ENCODE measurements around the gene CATSPERD. TPM values are rescaled to one million over a fixed set of nuclear protein-coding genes. Genes with fewer than 3 reads are reported as not detected.

The CATSPERD gene
- total RNA-seq, 6 experiments from 2014 or later = not detected

GRCh38 chr19:5676105-5676771 lies 44.2 kb upstream of the CATSPERD start:
- Mint-ChIP-seq H3K27ac (peak overlapping the region; percentile 33; the same call in 1 of the 2 replicates), H3K4me1 (ENCODE audit: low read depth) (peaks cover 9% of the 10 kb centered on the region), H3K4me3 (no peak overlapping the region; the same call in 1 of the 2 replicates), H3K27me3 (ENCODE audit: insufficient read depth) (peaks cover 13% of the 10 kb centered on the region), H3K9me3 (no peaks in the 10 kb centered on the region), H3K36me3 (ENCODE audit: low read depth) (peaks cover 12% of the 10 kb centered on the region)
- no peak for DNase-seq
- no peak for TF ChIP-seq CTCF (IDR thresholded peaks at IDR 0.05)

GRCh38 chr19:5676772-5677105 lies 43.7 kb upstream of the CATSPERD start:
- H3K9me3 Mint-ChIP-seq = no peaks in the 10 kb centered on the region
- no peak for TF ChIP-seq CTCF (IDR thresholded peaks at IDR 0.05)
- peaks cover 12% of the 10 kb centered on the region for H3K27me3 Mint-ChIP-seq (ENCODE audit: insufficient read depth)
- no peak for DNase-seq
- peaks cover 12% of the 10 kb centered on the region for H3K36me3 Mint-ChIP-seq (ENCODE audit: low read depth)
- no peak overlapping the region for H3K27ac Mint-ChIP-seq
- no peak overlapping the region for H3K4me3 Mint-ChIP-seq
- H3K4me1 Mint-ChIP-seq (ENCODE audit: low read depth) = peaks cover 14% of the 10 kb centered on the region

- TF ChIP-seq CTCF (IDR thresholded peaks at IDR 0.05) = no peak
- peaks cover 16% of the 10 kb centered on the region for H3K4me1 Mint-ChIP-seq (ENCODE audit: low read depth)
- H3K4me3 Mint-ChIP-seq = no peak overlapping the region
- H3K9me3 Mint-ChIP-seq = no peaks in the 10 kb centered on the region
- H3K27ac Mint-ChIP-seq = no peak overlapping the region
- DNase-seq = no peak
- H3K36me3 Mint-ChIP-seq (ENCODE audit: low read depth) = peaks cover 12% of the 10 kb centered on the region
- peaks cover 12% of the 10 kb centered on the region for H3K27me3 Mint-ChIP-seq (ENCODE audit: insufficient read depth)
Observed at GRCh38 chr19:5677136-5677535, 43.3 kb upstream of the CATSPERD start.

- H3K4me3 Mint-ChIP-seq = no peak overlapping the region
- H3K36me3 Mint-ChIP-seq (ENCODE audit: low read depth) = peaks cover 12% of the 10 kb centered on the region
- DNase-seq = no peak
- TF ChIP-seq CTCF (IDR thresholded peaks at IDR 0.05) = no peak
- no peak overlapping the region for H3K27ac Mint-ChIP-seq
- no peaks in the 10 kb centered on the region for H3K9me3 Mint-ChIP-seq
- H3K4me1 Mint-ChIP-seq (ENCODE audit: low read depth) = peaks cover 16% of the 10 kb centered on the region
- H3K27me3 Mint-ChIP-seq (ENCODE audit: insufficient read depth) = peaks cover 13% of the 10 kb centered on the region
Observed at GRCh38 chr19:5677580-5677979, 42.9 kb upstream of the CATSPERD start.

GRCh38 chr19:5678071-5678718 lies 42.2 kb upstream of the CATSPERD start:
- H3K36me3 Mint-ChIP-seq (ENCODE audit: low read depth) = peaks cover 6% of the 10 kb centered on the region
- no peaks in the 10 kb centered on the region for H3K9me3 Mint-ChIP-seq
- no peak overlapping the region for H3K4me3 Mint-ChIP-seq
- no peak for DNase-seq
- peaks cover 19% of the 10 kb centered on the region for H3K4me1 Mint-ChIP-seq (ENCODE audit: low read depth)
- H3K27me3 Mint-ChIP-seq (ENCODE audit: insufficient read depth) = peaks cover 12% of the 10 kb centered on the region
- TF ChIP-seq CTCF (IDR thresholded peaks at IDR 0.05) = no peak
- no peak overlapping the region for H3K27ac Mint-ChIP-seq
